Kidney epithelial cell (primary cell): Measurements from ENCODE around the gene GSTM3. TPM values are rescaled to one million over a fixed set of nuclear protein-coding genes. Genes with fewer than 3 reads are reported as not detected.

ENCODE experiments used
- total RNA-seq: library from RNA; depleted of rRNA; stranded (reverse); fragments of >200 nt; gene quantifications from 2 replicates; pipeline ENCODE4 v1.2.3, GENCODE V29; 2015

The GSTM3 gene
- total RNA-seq, 1 donor from 2014 or later, result 30.3 TPM

Other genes with a start within 250 kb of the GSTM3 start
- 9.5 and 13.0 TPM in 2 replicates for gene CYB561D1, start 246.9 kb downstream of the GSTM3 start, total RNA-seq
- gene AMIGO1, start 231.3 kb downstream of the GSTM3 start, total RNA-seq, result 2.8 and 3.0 TPM in 2 replicates
- not detected in 2 replicates for gene GPR61, start 201.2 kb downstream of the GSTM3 start, total RNA-seq
- 11.3 and 11.9 TPM in 2 replicates for gene GNAI3, start 192.4 kb downstream of the GSTM3 start, total RNA-seq
- gene GNAT2, start 121.4 kb downstream of the GSTM3 start, total RNA-seq, result not detected in 2 replicates
- gene AMPD2, start 121.2 kb downstream of the GSTM3 start, total RNA-seq, result 51.2 and 65.7 TPM in 2 replicates
- 12.7 and 16.2 TPM in 2 replicates for gene GSTM4, start 84.9 kb downstream of the GSTM3 start, total RNA-seq
- 3.8 and 5.0 TPM in 2 replicates for gene GSTM2, start 73.0 kb downstream of the GSTM3 start, total RNA-seq
- 9.7 and 16.3 TPM in 2 replicates for gene GSTM1, start 53.2 kb downstream of the GSTM3 start, total RNA-seq
- gene GSTM5, start 28.8 kb downstream of the GSTM3 start, total RNA-seq, result not detected in 2 replicates
- gene EPS8L3, start 22.9 kb upstream of the GSTM3 start, total RNA-seq, result 0.04 and 0.55 TPM in 2 replicates
- gene CSF1, start 169.8 kb upstream of the GSTM3 start, total RNA-seq, result 53.4 and 78.5 TPM in 2 replicates
- 40.1 and 43.9 TPM in 2 replicates for gene AHCYL1, start 243.7 kb upstream of the GSTM3 start, total RNA-seq